SK-N-SH treated with all-trans-retinoic acid at 6 μM for 48 hours (cell line): ENCODE measurements around the gene SLC3A2.

ENCODE experiments used
- ATAC-seq: fragments of 200-7000 bp; cut with Tn5 transposase; 3 replicates; pipeline ENCODE4 v1.9.1; 2020; ENCODE audit warnings: mild to moderate bottlenecking, moderate library complexity
- ARNTL ChIP-seq: fragments of 450-650 bp; formaldehyde crosslinking; IDR thresholded peaks from 2 replicates; pipeline ENCODE4 v1.5.0; 2020; ENCODE audit warnings: low read depth, mild to moderate bottlenecking, moderate library complexity, borderline replicate concordance
- BACH2 ChIP-seq: fragments of 250-450 bp; sonication (Bioruptor Pico); IDR thresholded peaks from 2 replicates; pipeline ENCODE4 v1.9.0; 2021; ENCODE audit warnings: mild to moderate bottlenecking, borderline replicate concordance
- CSDC2 ChIP-seq: fragments of 250-450 bp; sonication (Bioruptor Pico); IDR thresholded peaks from 2 replicates; pipeline ENCODE4 v1.5.0; 2020; ENCODE audit warnings: mild to moderate bottlenecking, moderate library complexity
- ESRRG ChIP-seq: fragments of 250-450 bp; sonication (Bioruptor Pico); IDR thresholded peaks from 2 replicates; pipeline ENCODE4 v1.6.1; 2021; ENCODE audit warnings: mild to moderate bottlenecking
- GLIS3 ChIP-seq: fragments of 250-450 bp; sonication (Bioruptor Pico); IDR thresholded peaks from 2 replicates; pipeline ENCODE4 v1.5.0; 2020; ENCODE audit warnings: mild to moderate bottlenecking, moderate library complexity
- ISL1 ChIP-seq: fragments of 250-450 bp; sonication (Bioruptor Pico); IDR thresholded peaks from 2 replicates; pipeline ENCODE4 v2.1.2; 2022; ENCODE audit warnings: mild to moderate bottlenecking, moderate library complexity
- OSR1 ChIP-seq: fragments of 250-450 bp; sonication (Bioruptor Pico); IDR thresholded peaks from 2 replicates; pipeline ENCODE4 v1.8.0; 2022; ENCODE audit warnings: moderate library complexity, mild to moderate bottlenecking, inconsistent platforms
- PPARA ChIP-seq: fragments of 250-450 bp; sonication (Bioruptor Pico); IDR thresholded peaks from 2 replicates; pipeline ENCODE4 v1.5.0; 2020; ENCODE audit warnings: mild to moderate bottlenecking, borderline replicate concordance
- RARB ChIP-seq: fragments of 250-450 bp; sonication (Bioruptor Pico); IDR thresholded peaks from 2 replicates; pipeline ENCODE4 v1.8.0; 2021; ENCODE audit warnings: mild to moderate bottlenecking, moderate library complexity
- SNAI2 ChIP-seq: fragments of 250-450 bp; sonication (Bioruptor Pico); IDR thresholded peaks from 2 replicates; pipeline ENCODE4 v1.5.0; 2020; ENCODE audit warnings: mild to moderate bottlenecking, moderate library complexity
- TCF4 ChIP-seq: fragments of 250-450 bp; sonication (Bioruptor Pico); IDR thresholded peaks from 2 replicates; pipeline ENCODE4 v1.8.0; 2021; ENCODE audit warnings: mild to moderate bottlenecking, moderate library complexity, borderline replicate concordance
- TOX ChIP-seq: fragments of 250-450 bp; sonication (Bioruptor Pico); IDR thresholded peaks from 2 replicates; pipeline ENCODE4 v1.8.0; 2021; ENCODE audit warnings: mild to moderate bottlenecking, moderate library complexity, borderline replicate concordance
- ZC3H10 ChIP-seq: fragments of 250-450 bp; sonication (Bioruptor Pico); IDR thresholded peaks from 2 replicates; pipeline ENCODE4 v1.5.1; 2021; ENCODE audit warnings: mild to moderate bottlenecking, moderate library complexity
- ZFP3 ChIP-seq: fragments of 250-450 bp; sonication (Bioruptor Pico); IDR thresholded peaks from 2 replicates; pipeline ENCODE4 v1.5.0; 2020; ENCODE audit warnings: mild to moderate bottlenecking, moderate library complexity
- ZFP30 ChIP-seq: fragments of 450-650 bp; formaldehyde crosslinking; IDR thresholded peaks from 2 replicates; pipeline ENCODE4 v1.5.0; 2022; ENCODE audit warnings: mild to moderate bottlenecking, moderate library complexity
- ZNF565 ChIP-seq: fragments of 450-650 bp; formaldehyde crosslinking; conservative IDR thresholded peaks from 2 replicates; pipeline ENCODE4 v1.5.0; 2020; ENCODE audit warnings: low read depth, mild to moderate bottlenecking, moderate library complexity
- ZNF70 ChIP-seq: fragments of 450-650 bp; formaldehyde crosslinking; IDR thresholded peaks from 2 replicates; pipeline ENCODE4 v1.5.0; 2020; ENCODE audit warnings: mild to moderate bottlenecking, moderate library complexity
- ZNF8 ChIP-seq: fragments of 450-650 bp; formaldehyde crosslinking; IDR thresholded peaks from 2 replicates; pipeline ENCODE4 v1.5.0; 2020; ENCODE audit warnings: mild to moderate bottlenecking, moderate library complexity
- TF ChIP-seq, protein P1 (sequence below): fragments of 250-450 bp; sonication (Bioruptor Pico); IDR thresholded peaks from 2 replicates; pipeline ENCODE4 v1.8.0; 2020; ENCODE audit warnings: mild to moderate bottlenecking, moderate library complexity, borderline replicate concordance
- TF ChIP-seq, protein P2 (sequence below): fragments of 250-450 bp; sonication (Bioruptor Pico); IDR thresholded peaks from 2 replicates; pipeline ENCODE4 v1.5.0; 2020; ENCODE audit warnings: mild to moderate bottlenecking, moderate library complexity
- TF ChIP-seq, protein P3 (sequence below): fragments of 250-450 bp; sonication (Bioruptor Pico); IDR thresholded peaks from 2 replicates; pipeline ENCODE4 v1.5.1; 2021; ENCODE audit warnings: mild to moderate bottlenecking, moderate library complexity

The SLC3A2 gene

DNA sequence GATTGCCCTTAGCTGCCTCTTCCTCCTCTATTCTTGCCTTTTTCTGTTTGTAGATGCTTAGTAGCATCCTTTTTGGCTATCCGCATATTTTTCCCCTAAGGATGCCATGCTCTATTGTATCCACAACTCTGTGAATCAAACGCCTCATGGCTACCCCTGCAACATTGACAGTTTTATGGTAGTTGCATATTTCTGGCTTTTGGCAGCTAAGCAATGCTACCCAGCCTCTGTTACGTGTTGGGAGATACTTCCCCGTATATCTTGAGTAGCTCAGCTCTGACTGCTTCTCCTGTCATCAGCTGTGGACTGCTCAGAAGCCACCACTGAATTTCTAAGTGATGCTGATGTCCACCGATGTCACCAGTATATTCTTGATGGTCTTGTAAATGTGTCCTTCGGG lies 15.1 kb upstream of the SLC3A2 start:
- ATAC-seq, result no peak
- no peak for TF ChIP-seq CSDC2
- no peak for TF ChIP-seq RARB (CRISPR knock-in tag)
- no peak for TF ChIP-seq PPARA (CRISPR knock-in tag)
- no peak for TF ChIP-seq ARNTL

DNA sequence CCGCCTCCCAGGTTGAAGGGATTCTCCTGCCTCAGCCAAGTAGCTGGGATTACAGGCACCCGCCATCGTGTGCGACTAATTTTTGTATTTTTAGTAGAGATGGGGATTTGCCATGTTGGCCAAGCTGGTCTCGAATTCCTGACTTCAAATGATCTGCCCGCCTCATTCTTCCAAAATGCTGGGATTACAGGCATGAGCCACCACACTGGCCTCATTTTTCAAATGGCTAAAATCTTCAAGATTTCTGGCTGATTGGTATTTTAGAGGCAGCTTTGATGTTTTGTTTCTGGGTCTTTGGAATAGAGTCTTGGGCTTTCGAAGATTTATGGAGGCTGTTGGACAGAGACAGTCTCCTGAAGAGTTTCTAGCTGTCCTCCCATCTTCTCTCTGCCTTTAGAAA lies 5.8 kb upstream of the SLC3A2 start:
- no peak for ATAC-seq
- TF ChIP-seq ZNF70 (CRISPR knock-in tag) (no peak), GLIS3 (CRISPR knock-in tag) (no peak), ISL1 (CRISPR knock-in tag) (no peak), ZNF8 (CRISPR knock-in tag) (no peak), ZNF565 (CRISPR knock-in tag) (no peak), ZC3H10 (CRISPR knock-in tag) (no peak), ZFP3 (no peak), PPARA (CRISPR knock-in tag) (no peak), BACH2 (CRISPR knock-in tag) (no peak), RARB (CRISPR knock-in tag) (no peak)
- TF ChIP-seq, protein P1, sequence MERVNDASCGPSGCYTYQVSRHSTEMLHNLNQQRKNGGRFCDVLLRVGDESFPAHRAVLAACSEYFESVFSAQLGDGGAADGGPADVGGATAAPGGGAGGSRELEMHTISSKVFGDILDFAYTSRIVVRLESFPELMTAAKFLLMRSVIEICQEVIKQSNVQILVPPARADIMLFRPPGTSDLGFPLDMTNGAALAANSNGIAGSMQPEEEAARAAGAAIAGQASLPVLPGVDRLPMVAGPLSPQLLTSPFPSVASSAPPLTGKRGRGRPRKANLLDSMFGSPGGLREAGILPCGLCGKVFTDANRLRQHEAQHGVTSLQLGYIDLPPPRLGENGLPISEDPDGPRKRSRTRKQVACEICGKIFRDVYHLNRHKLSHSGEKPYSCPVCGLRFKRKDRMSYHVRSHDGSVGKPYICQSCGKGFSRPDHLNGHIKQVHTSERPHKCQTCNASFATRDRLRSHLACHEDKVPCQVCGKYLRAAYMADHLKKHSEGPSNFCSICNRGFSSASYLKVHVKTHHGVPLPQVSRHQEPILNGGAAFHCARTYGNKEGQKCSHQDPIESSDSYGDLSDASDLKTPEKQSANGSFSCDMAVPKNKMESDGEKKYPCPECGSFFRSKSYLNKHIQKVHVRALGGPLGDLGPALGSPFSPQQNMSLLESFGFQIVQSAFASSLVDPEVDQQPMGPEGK, result no peak
- TF ChIP-seq, protein P2, sequence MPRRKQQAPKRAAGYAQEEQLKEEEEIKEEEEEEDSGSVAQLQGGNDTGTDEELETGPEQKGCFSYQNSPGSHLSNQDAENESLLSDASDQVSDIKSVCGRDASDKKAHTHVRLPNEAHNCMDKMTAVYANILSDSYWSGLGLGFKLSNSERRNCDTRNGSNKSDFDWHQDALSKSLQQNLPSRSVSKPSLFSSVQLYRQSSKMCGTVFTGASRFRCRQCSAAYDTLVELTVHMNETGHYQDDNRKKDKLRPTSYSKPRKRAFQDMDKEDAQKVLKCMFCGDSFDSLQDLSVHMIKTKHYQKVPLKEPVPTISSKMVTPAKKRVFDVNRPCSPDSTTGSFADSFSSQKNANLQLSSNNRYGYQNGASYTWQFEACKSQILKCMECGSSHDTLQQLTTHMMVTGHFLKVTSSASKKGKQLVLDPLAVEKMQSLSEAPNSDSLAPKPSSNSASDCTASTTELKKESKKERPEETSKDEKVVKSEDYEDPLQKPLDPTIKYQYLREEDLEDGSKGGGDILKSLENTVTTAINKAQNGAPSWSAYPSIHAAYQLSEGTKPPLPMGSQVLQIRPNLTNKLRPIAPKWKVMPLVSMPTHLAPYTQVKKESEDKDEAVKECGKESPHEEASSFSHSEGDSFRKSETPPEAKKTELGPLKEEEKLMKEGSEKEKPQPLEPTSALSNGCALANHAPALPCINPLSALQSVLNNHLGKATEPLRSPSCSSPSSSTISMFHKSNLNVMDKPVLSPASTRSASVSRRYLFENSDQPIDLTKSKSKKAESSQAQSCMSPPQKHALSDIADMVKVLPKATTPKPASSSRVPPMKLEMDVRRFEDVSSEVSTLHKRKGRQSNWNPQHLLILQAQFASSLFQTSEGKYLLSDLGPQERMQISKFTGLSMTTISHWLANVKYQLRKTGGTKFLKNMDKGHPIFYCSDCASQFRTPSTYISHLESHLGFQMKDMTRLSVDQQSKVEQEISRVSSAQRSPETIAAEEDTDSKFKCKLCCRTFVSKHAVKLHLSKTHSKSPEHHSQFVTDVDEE (CRISPR knock-in tag), result no peak

DNA sequence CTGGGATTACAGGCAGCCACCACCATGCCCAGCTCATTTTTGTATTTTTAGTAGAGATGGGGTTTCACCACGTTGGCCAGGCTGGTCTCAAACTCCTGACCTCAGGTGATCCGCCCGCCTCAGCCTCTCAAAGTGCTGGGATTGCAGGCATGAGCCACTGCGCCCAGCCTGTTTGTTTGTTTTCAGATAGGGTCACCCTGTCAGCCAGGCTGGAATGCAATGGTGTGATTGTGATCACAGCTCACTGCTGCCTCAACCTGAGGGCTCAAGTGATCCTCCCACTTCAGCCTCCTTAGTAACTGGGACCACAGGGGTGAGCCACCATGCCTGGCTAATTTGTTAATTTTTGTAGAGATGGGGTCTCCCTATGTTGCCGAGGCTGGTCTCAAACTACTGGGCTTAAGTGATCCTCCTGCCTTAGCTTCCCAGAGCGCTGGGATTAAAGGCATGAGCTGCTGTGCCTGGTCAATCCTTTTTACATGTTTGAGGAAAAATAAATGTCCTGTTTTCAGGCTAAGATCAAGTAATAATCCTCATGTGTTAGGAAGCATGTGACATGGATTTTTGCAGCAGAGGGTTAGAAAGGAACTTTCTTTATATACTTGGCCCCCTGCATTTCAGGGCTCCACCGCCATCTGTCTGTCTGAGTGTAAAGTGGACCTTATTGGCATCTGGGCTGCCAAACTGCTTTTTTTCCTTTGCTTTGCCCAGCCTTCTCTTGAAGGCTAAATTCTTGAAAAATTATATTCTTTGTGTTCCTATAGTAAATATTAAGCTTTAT lies 4.8 kb upstream of the SLC3A2 start:
- no peak for ATAC-seq
- TF ChIP-seq ZNF70 (CRISPR knock-in tag), result no peak
- TF ChIP-seq OSR1 (CRISPR knock-in tag), result no peak
- TF ChIP-seq ZFP3, result no peak
- no peak for TF ChIP-seq TCF4
- no peak for TF ChIP-seq PPARA (CRISPR knock-in tag)
- TF ChIP-seq, protein P3, sequence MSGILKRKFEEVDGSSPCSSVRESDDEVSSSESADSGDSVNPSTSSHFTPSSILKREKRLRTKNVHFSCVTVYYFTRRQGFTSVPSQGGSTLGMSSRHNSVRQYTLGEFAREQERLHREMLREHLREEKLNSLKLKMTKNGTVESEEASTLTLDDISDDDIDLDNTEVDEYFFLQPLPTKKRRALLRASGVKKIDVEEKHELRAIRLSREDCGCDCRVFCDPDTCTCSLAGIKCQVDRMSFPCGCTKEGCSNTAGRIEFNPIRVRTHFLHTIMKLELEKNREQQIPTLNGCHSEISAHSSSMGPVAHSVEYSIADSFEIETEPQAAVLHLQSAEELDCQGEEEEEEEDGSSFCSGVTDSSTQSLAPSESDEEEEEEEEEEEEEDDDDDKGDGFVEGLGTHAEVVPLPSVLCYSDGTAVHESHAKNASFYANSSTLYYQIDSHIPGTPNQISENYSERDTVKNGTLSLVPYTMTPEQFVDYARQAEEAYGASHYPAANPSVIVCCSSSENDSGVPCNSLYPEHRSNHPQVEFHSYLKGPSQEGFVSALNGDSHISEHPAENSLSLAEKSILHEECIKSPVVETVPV (CRISPR knock-in tag), result no peak
- no peak for TF ChIP-seq ZNF565 (CRISPR knock-in tag)
- TF ChIP-seq ESRRG (CRISPR knock-in tag), result no peak
- TF ChIP-seq ZNF8 (CRISPR knock-in tag), result no peak
- TF ChIP-seq CSDC2, result no peak
- no peak for TF ChIP-seq ISL1 (CRISPR knock-in tag)
- no peak for TF ChIP-seq ZFP30
- TF ChIP-seq GLIS3 (CRISPR knock-in tag), result no peak
- TF ChIP-seq, protein P2 (CRISPR knock-in tag), result no peak

DNA sequence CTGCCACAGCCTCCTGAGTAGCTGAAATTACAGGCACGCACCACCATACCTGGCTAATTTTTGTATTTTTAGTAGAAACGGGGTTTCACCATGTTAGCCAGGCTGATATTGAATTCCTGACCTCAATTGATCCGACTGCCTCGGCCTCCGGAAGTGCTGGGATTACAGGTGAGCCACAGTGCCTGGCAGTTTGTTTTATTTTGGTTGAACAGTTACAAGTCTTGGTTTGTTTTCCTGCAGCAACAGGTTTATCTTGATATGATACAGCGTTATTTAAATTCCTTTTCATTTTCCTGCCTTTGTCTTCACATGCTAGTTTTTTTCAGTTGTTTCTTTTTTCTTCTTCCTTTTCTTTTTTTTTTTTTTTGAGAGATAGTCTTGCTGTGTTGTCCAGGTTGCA lies 4.0 kb upstream of the SLC3A2 start:
- TF ChIP-seq ZFP30, result no peak
- TF ChIP-seq, protein P1, result no peak
- no peak for TF ChIP-seq ISL1 (CRISPR knock-in tag)
- no peak for TF ChIP-seq SNAI2 (CRISPR knock-in tag)
- TF ChIP-seq TOX (CRISPR knock-in tag), result no peak
- TF ChIP-seq ZNF70 (CRISPR knock-in tag), result no peak
- TF ChIP-seq RARB (CRISPR knock-in tag), result no peak
- no peak for TF ChIP-seq TCF4
- no peak for TF ChIP-seq BACH2 (CRISPR knock-in tag)
- TF ChIP-seq ZNF8 (CRISPR knock-in tag), result no peak
- no peak for TF ChIP-seq CSDC2
- TF ChIP-seq ZC3H10 (CRISPR knock-in tag), result no peak
- no peak for TF ChIP-seq ZFP3
- TF ChIP-seq PPARA (CRISPR knock-in tag), result no peak
- no peak for TF ChIP-seq OSR1 (CRISPR knock-in tag)
- TF ChIP-seq ARNTL, result no peak
- no peak for TF ChIP-seq GLIS3 (CRISPR knock-in tag)
- no peak for ATAC-seq
